Keratinocyte (primary cell): ENCODE results near the gene TEX47. TPM values are rescaled to one million over a fixed set of nuclear protein-coding genes. Genes with fewer than 3 reads are reported as not detected.

Experiments
- DNase-seq: peaks from one replicate; pipeline ENCODE4 v3.0.0-alpha.2; 2011; ENCODE audit warnings: low read depth, missing footprints, low spot score
- FAIRE-seq: peaks from 2 replicates; lab custom pipeline; 2011; peaks lifted over from hg19 to GRCh38; lab: Jason Lieb, UNC
- H2AFZ ChIP-seq: 2 replicates; pipeline ENCODE4 v1.6.0; 2012; ENCODE audit warnings: low read length, control low read depth, inconsistent platforms; ENCODE audit not compliant: control insufficient read depth
- H3K27ac ChIP-seq: 2 replicates; pipeline ENCODE4 v1.5.1; 2011; ENCODE audit warnings: low read length; ENCODE audit not compliant: control insufficient read depth, insufficient read depth
- H3K27me3 ChIP-seq: 3 replicates; pipeline ENCODE4 v1.6.0; 2011; ENCODE audit warnings: low read length; ENCODE audit not compliant: control insufficient read depth, insufficient read depth; ENCODE audit errors: extremely low read depth
- H3K36me3 ChIP-seq, 2 experiments: 2 replicates in 1 of 2; 3 replicates in 1 of 2; pipeline ENCODE4 v1.5.1; 2011; ENCODE audit warnings: low read length in 2 of 2, mild to moderate bottlenecking in 1 of 2; ENCODE audit not compliant: control insufficient read depth in 2 of 2, insufficient read depth in 2 of 2; ENCODE audit errors: extremely low read depth in 1 of 2
- H3K4me1 ChIP-seq: 3 replicates; pipeline ENCODE4 v1.5.1; 2011; ENCODE audit warnings: low read length; ENCODE audit not compliant: control insufficient read depth, insufficient read depth; ENCODE audit errors: extremely low read depth
- H3K4me2 ChIP-seq: 3 replicates; pipeline ENCODE4 v1.6.0; 2011; ENCODE audit warnings: low read depth, low read length; ENCODE audit not compliant: control insufficient read depth, insufficient read depth; ENCODE audit errors: extremely low read depth
- H3K4me3 ChIP-seq, 3 experiments: fragments of 200-600 bp in 1 of 3; sonication (generic) in 1 of 3; 2 replicates in 2 of 3; 3 replicates in 1 of 3; pipeline ENCODE4 v1.5.1; 2011 to 2016; ENCODE audit warnings: low read length in 3 of 3, mild to moderate bottlenecking in 3 of 3, control low read depth in 2 of 3, inconsistent platforms in 1 of 3, low read depth in 1 of 3, mixed read lengths in 1 of 3, mixed run types in 1 of 3, moderate library complexity in 1 of 3; ENCODE audit not compliant: control insufficient read depth in 2 of 3, insufficient read depth in 2 of 3; ENCODE audit errors: extremely low read depth in 1 of 3
- H3K79me2 ChIP-seq: 2 replicates; pipeline ENCODE4 v1.6.0; 2012; ENCODE audit warnings: low read length; ENCODE audit not compliant: control insufficient read depth, insufficient read depth
- H3K9ac ChIP-seq: 3 replicates; pipeline ENCODE4 v1.6.0; 2011; ENCODE audit warnings: low read length; ENCODE audit not compliant: control insufficient read depth, insufficient read depth; ENCODE audit errors: extremely low read depth
- H3K9me1 ChIP-seq: 3 replicates; pipeline ENCODE4 v1.6.0; 2011; ENCODE audit warnings: low read length; ENCODE audit not compliant: control insufficient read depth, insufficient read depth; ENCODE audit errors: extremely low read depth
- H3K9me3 ChIP-seq: 2 replicates; pipeline ENCODE4 v1.5.1; 2012; ENCODE audit warnings: low read depth, low read length; ENCODE audit not compliant: control insufficient read depth
- H4K20me1 ChIP-seq: 3 replicates; pipeline ENCODE4 v1.6.0; 2011; ENCODE audit warnings: low read length; ENCODE audit not compliant: control insufficient read depth, insufficient read depth; ENCODE audit errors: extremely low read depth
- CTCF ChIP-seq, 3 experiments: IDR thresholded peaks in 1 of 3; conservative IDR thresholded peaks in 1 of 3; optimal IDR thresholded peaks in 1 of 3; 2 replicates in 2 of 3; 3 replicates in 1 of 3; pipeline versions ENCODE3 to v1.5.1; 2011; ENCODE audit warnings: low read length in 3 of 3, mild to moderate bottlenecking in 3 of 3, moderate library complexity in 2 of 3, control low read depth in 1 of 3, inconsistent platforms in 1 of 3; ENCODE audit not compliant: insufficient read depth in 2 of 3; ENCODE audit errors: extremely low read depth in 1 of 3
- EZH2 ChIP-seq: IDR thresholded peaks from one replicate; pipeline ENCODE4 v1.6.1; 2012; ENCODE audit warnings: inconsistent platforms, mild to moderate bottlenecking, low read length, moderate library complexity
- dilution Hi-C: fragments of 300-500 bp; cut with MboI; formaldehyde crosslinking; loops from one replicate; pipeline ENCODE4 v1.7.0; 2020; ENCODE audit warnings: low sequenced_read_pairs; ENCODE audit not compliant: extremely low pct_ligation_motif_present
- polyA plus RNA-seq, 5 experiments: library from polyadenylated mRNA; depleted of rRNA in 3 of 5; stranded (reverse) in 3 of 5; stranded (forward) in 1 of 5; unstranded in 1 of 5; fragments of >200 nt; gene quantifications; 1 replicate in 1 of 5; 2 replicates in 3 of 5; 3 replicates in 1 of 5; pipeline versions ENCODE4 v1.2.1 to v1.2.3, GENCODE V29; 2011 to 2012; ENCODE audit warnings: missing spikeins in 2 of 5, low read depth in 1 of 5, low replicate concordance in 1 of 5

TEX47 gene
- polyA plus RNA-seq, 1 donor (not counting 4 experiments of a cell fraction or from before 2014, with no cell fraction given), result not detected

DNA sequence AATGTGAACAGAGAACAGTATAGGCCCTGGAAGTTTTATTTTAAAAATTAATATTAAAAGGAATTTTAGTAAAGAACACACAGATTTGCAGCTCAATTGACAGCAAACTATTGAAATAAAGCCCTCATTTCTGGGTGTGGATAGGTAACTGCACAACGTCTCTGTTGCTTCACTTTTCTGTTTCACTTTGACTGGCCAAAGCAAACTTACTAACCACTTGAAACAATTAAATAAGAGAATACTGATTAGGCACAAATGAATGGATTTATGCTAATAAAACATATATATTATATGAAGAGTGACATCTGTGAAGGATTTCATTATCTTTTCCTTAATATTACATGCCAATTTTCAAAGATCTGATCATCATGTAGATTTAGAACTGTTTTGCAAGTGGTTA is 24.1 kb downstream of the TEX47 start:
- Histone ChIP-seq H2AFZ (no peak overlapping the region), H3K9ac (no peak overlapping the region), H4K20me1 (no peaks in the 10 kb centered on the region), H3K4me3 (no peak overlapping the region), H3K9me3 (no peaks in the 10 kb centered on the region), H3K27me3 (no peaks in the 10 kb centered on the region), H3K4me2 (no peak overlapping the region), H3K36me3 (no peaks in the 10 kb centered on the region), H3K9me1 (no peaks in the 10 kb centered on the region), H3K4me1 (no peaks in the 10 kb centered on the region), H3K27ac (no peak overlapping the region), H3K79me2 (no peaks in the 10 kb centered on the region)
- no peak for TF ChIP-seq EZH2
- no peak for TF ChIP-seq CTCF (optimal IDR thresholded peaks at IDR 0.05 in 1 of 3, IDR thresholded peaks at IDR 0.05 in 1 of 3, conservative IDR thresholded peaks at IDR 0.05 in 1 of 3; ENCODE audit: extremely low read depth in 1 of 3, insufficient read depth in 2 of 3, low read length in 3 of 3)
- FAIRE-seq, result no peak
- dilution Hi-C loops, result no loop called here
- no peak for DNase-seq

- no peak for TF ChIP-seq CTCF (optimal IDR thresholded peaks at IDR 0.05 in 1 of 3, IDR thresholded peaks at IDR 0.05 in 1 of 3, conservative IDR thresholded peaks at IDR 0.05 in 1 of 3; ENCODE audit: extremely low read depth in 1 of 3, insufficient read depth in 2 of 3, low read length in 3 of 3)
- no peak for TF ChIP-seq EZH2
- no peaks in the 10 kb centered on the region for H3K79me2 ChIP-seq
- H3K9ac ChIP-seq, result no peak overlapping the region
- no peaks in the 10 kb centered on the region for H3K9me3 ChIP-seq
- no peak overlapping the region for H2AFZ ChIP-seq
- dilution Hi-C loops, result no loop called here
- no peaks in the 10 kb centered on the region for H4K20me1 ChIP-seq
- H3K9me1 ChIP-seq, result no peaks in the 10 kb centered on the region
- no peaks in the 10 kb centered on the region for H3K36me3 ChIP-seq
- H3K4me3 ChIP-seq, result no peak overlapping the region
- no peak overlapping the region for H3K4me2 ChIP-seq
- FAIRE-seq (no peak), DNase-seq (no peak)
- H3K27me3 ChIP-seq, result peaks cover 26% of the 10 kb centered on the region
- no peak overlapping the region for H3K27ac ChIP-seq
- H3K4me1 ChIP-seq, result no peaks in the 10 kb centered on the region
Measured at GRCh38 chr7:88761779-88762178, 33.8 kb downstream of the TEX47 start.
